ENCODE measurements around the gene SMG6. TPM values are rescaled to one million over a fixed set of nuclear protein-coding genes. Genes with fewer than 3 reads are reported as not detected.

The SMG6 gene
- total RNA-seq, 1 experiment from 2014 or later, result 36.1 TPM

DNA sequence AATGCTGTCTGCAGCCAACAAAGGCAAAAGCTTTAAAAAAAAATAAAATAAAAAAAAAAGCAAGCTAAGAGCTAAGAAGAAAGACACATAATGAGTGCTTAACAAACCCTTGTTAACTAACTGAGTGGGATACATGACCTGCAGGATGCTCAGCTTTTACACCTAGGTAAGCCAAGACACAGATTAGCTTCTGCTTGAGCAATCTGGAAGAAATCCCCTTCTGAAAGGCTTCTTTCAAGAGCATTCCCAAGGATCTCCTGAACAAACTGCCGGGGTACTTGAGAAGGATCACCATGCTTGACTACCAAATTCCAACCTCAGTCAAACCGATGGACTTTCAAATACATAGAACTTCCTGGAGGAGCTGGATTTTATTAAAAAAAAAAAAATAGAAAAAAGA lies 92.9 kb downstream of the SMG6 start:
- POLR2A ChIA-PET (ENCODE audit: low non-redundant PET), result no interaction called here
- no peak overlapping the region for H3K27ac ChIP-seq (ENCODE audit: low read depth, low read length, poor library complexity, severe bottlenecking)
- CTCF ChIA-PET, result no interaction called here

DNA sequence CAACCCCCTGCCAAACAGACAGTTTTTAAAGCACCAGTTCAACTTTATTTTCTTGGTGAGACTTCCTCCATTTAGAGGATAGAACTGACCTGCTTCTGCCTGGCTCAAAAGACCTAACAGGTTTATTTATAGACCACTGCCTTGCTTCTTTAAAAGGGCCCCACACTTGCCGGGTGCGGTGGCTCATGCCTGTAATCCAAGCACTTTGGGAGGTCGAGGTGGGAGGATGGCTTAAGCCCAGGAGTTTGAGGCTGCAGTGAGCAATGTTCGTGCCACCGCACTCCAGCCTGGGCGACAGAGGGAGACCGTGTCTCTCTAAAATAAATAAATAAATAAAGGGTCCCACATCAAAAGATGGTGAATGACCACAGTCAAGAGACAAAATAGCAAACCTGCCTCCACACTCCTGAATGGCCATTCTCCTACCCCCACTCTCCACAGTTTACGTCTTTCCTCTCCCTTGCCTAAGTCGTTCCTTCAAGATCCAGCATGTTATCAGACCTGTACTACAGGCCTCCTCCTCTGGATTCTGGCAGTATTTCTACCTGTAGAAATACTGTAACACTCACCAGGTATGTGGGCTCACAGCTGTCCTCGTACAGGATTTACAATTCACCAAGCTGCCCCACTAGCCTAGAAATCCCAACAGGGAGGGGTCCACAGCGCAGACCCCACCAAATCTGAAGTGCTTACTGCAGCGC lies 95.6 kb downstream of the SMG6 start:
- intact Hi-C loops (cut with micrococcal nuclease; ENCODE audit: unreplicated experiment), result no loop called here
- Histone ChIP-seq H3K9me3 (ENCODE audit: low read depth, low read length, poor library complexity, severe bottlenecking) (no peaks in the 10 kb centered on the region), H3K27ac (ENCODE audit: low read depth, low read length, poor library complexity, severe bottlenecking) (peak overlapping the region; percentile 59), H3K4me1 (ENCODE audit: insufficient read depth, low read length, poor library complexity, severe bottlenecking) (peaks cover 16% of the 10 kb centered on the region), H3K27me3 (replicated peaks; ENCODE audit: insufficient read depth, low read depth, low read length, poor library complexity) (no peaks in the 10 kb centered on the region), H3K4me3 (ENCODE audit: low read depth, low read length, poor library complexity, severe bottlenecking) (no peak overlapping the region), H3K36me3 (ENCODE audit: insufficient read depth, low read length, poor library complexity, severe bottlenecking) (no peaks in the 10 kb centered on the region)
- TF ChIP-seq, protein P1, sequence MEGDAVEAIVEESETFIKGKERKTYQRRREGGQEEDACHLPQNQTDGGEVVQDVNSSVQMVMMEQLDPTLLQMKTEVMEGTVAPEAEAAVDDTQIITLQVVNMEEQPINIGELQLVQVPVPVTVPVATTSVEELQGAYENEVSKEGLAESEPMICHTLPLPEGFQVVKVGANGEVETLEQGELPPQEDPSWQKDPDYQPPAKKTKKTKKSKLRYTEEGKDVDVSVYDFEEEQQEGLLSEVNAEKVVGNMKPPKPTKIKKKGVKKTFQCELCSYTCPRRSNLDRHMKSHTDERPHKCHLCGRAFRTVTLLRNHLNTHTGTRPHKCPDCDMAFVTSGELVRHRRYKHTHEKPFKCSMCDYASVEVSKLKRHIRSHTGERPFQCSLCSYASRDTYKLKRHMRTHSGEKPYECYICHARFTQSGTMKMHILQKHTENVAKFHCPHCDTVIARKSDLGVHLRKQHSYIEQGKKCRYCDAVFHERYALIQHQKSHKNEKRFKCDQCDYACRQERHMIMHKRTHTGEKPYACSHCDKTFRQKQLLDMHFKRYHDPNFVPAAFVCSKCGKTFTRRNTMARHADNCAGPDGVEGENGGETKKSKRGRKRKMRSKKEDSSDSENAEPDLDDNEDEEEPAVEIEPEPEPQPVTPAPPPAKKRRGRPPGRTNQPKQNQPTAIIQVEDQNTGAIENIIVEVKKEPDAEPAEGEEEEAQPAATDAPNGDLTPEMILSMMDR (conservative IDR thresholded peaks at IDR 0.05; ENCODE audit: low read depth, low read length), result no peak
- TF ChIP-seq EZH2 (IDR thresholded peaks at IDR 0.05; ENCODE audit: borderline replicate concordance, low read depth, low read length, poor library complexity, severe bottlenecking), result no peak
- no peak for DNase-seq (ENCODE audit: low spot score)
- BruUV-seq (replicated peaks), result no TSS peak
- CTCF ChIA-PET, result no interaction called here
- POLR2A ChIA-PET (ENCODE audit: low non-redundant PET), result no interaction called here

More for the DNA sequence above, 92.9 kb downstream of the SMG6 start:
- no peaks in the 10 kb centered on the region for H3K27me3 ChIP-seq (replicated peaks; ENCODE audit: insufficient read depth, low read depth, low read length, poor library complexity)
- TF ChIP-seq EZH2 (IDR thresholded peaks at IDR 0.05; ENCODE audit: borderline replicate concordance, low read depth, low read length, poor library complexity, severe bottlenecking), result no peak
- TF ChIP-seq, protein P1 (conservative IDR thresholded peaks at IDR 0.05; ENCODE audit: low read depth, low read length), result no peak
- no peaks in the 10 kb centered on the region for H3K9me3 ChIP-seq (ENCODE audit: low read depth, low read length, poor library complexity, severe bottlenecking)
- no peak for DNase-seq (ENCODE audit: low spot score)
- peaks cover 38% of the 10 kb centered on the region for H3K4me1 ChIP-seq (ENCODE audit: insufficient read depth, low read length, poor library complexity, severe bottlenecking)
- BruUV-seq (replicated peaks), result no TSS peak
- no peak overlapping the region for H3K4me3 ChIP-seq (ENCODE audit: low read depth, low read length, poor library complexity, severe bottlenecking)
- no peaks in the 10 kb centered on the region for H3K36me3 ChIP-seq (ENCODE audit: insufficient read depth, low read length, poor library complexity, severe bottlenecking)
- intact Hi-C loops (cut with micrococcal nuclease; ENCODE audit: unreplicated experiment), result no loop called here

DNA sequence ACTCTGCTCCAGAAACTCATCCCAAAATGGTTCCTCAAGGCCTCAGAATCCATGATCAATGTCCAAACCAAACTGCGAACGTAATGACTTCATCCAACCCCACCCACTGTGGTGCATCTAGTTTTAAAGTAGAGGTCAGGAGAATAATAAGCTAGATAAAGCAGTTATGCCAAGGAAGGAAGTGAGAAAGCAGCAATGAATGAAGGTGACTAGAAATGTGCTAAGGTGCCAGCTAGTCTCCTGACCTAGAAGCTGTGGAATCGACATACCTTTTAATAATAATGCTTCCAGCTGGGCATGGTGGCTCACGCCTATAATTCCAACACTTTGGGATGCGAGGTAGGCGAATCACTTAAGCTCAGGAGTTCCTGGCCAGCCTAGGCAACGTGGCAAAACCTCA lies 99.2 kb downstream of the SMG6 start:
- POLR2A ChIA-PET (ENCODE audit: low non-redundant PET), result no interaction called here
- TF ChIP-seq EZH2 (IDR thresholded peaks at IDR 0.05; ENCODE audit: borderline replicate concordance, low read depth, low read length, poor library complexity, severe bottlenecking), result no peak
- TF ChIP-seq, protein P1 (conservative IDR thresholded peaks at IDR 0.05; ENCODE audit: low read depth, low read length), result no peak
- Histone ChIP-seq H3K4me3 (ENCODE audit: low read depth, low read length, poor library complexity, severe bottlenecking) (no peak overlapping the region), H3K36me3 (ENCODE audit: insufficient read depth, low read length, poor library complexity, severe bottlenecking) (no peaks in the 10 kb centered on the region), H3K27ac (ENCODE audit: low read depth, low read length, poor library complexity, severe bottlenecking) (no peak overlapping the region), H3K4me1 (ENCODE audit: insufficient read depth, low read length, poor library complexity, severe bottlenecking) (peaks cover 16% of the 10 kb centered on the region), H3K9me3 (ENCODE audit: low read depth, low read length, poor library complexity, severe bottlenecking) (no peaks in the 10 kb centered on the region), H3K27me3 (replicated peaks; ENCODE audit: insufficient read depth, low read depth, low read length, poor library complexity) (no peaks in the 10 kb centered on the region)
- intact Hi-C loops (cut with micrococcal nuclease; ENCODE audit: unreplicated experiment), result no loop called here
- BruUV-seq (replicated peaks), result no TSS peak
- CTCF ChIA-PET, result no interaction called here
- no peak for DNase-seq (ENCODE audit: low spot score)
